Stimulated activated CD4-positive, alpha-beta T cell treated with anti-CD3 and anti-CD28 coated beads, Interleukin-1b, Interleukin-23, amount 100 ng/mL, for 4 hours (primary cell): ENCODE data around the gene FFAR1.
"Not testable (repeated sequence)": the region's sequence is repeated elsewhere in the genome, so short reads cannot be mapped to it uniquely, and the experiment has no call there.

Source experiments
- DNase-seq, 2 donors: peaks; one replicate each; pipeline ENCODE4 v3.0.0-alpha.2; 2020; ENCODE audit warnings: low read depth in 2 of 2

The FFAR1 gene

GRCh38 chr19:35360081-35360480 is 12.4 kb downstream of the FFAR1 start:
- not testable (repeated sequence) for DNase-seq

- DNase-seq: no peak
Observed at GRCh38 chr19:35360880-35361420, 13.2 kb downstream of the FFAR1 start.

GRCh38 chr19:35362261-35363000 is 14.7 kb downstream of the FFAR1 start:
- DNase-seq: no peak

GRCh38 chr19:35363001-35363590 is 15.4 kb downstream of the FFAR1 start:
- no peak for DNase-seq

GRCh38 chr19:35363711-35364425 is 16.2 kb downstream of the FFAR1 start:
- no peak for DNase-seq

- no peak for DNase-seq
Observed at GRCh38 chr19:35365303-35365702, 17.6 kb downstream of the FFAR1 start.

- DNase-seq: no peak
Observed at GRCh38 chr19:35368378-35368777, 20.7 kb downstream of the FFAR1 start.

GRCh38 chr19:35369522-35369921 is 21.8 kb downstream of the FFAR1 start:
- no peak for DNase-seq

GRCh38 chr19:35370722-35371121 is 23.0 kb downstream of the FFAR1 start, which contains the start of gene GPR42:
Gene GPR42 (plus strand): TSS chr19:35371068. CDS start chr19:35371360, 292 bp downstream.
- DNase-seq: no peak

GRCh38 chr19:35373492-35373891 is 25.8 kb downstream of the FFAR1 start:
- no peak for DNase-seq

GRCh38 chr19:35374031-35374430 is 26.3 kb downstream of the FFAR1 start:
- DNase-seq: not testable (repeated sequence)

GRCh38 chr19:35375505-35376307 is 28.0 kb downstream of the FFAR1 start:
- no peak for DNase-seq

- no peak for DNase-seq
Observed at GRCh38 chr19:35377656-35378055, 30.0 kb downstream of the FFAR1 start.

GRCh38 chr19:35378356-35378755 is 30.7 kb downstream of the FFAR1 start:
- no peak for DNase-seq

GRCh38 chr19:35379545-35379944 is 31.8 kb downstream of the FFAR1 start:
- DNase-seq: not testable (repeated sequence)

GRCh38 chr19:35379992-35380391 is 32.3 kb downstream of the FFAR1 start:
- no peak for DNase-seq

- no peak for DNase-seq
Observed at GRCh38 chr19:35380450-35381124, 32.9 kb downstream of the FFAR1 start.

- no peak for DNase-seq
Observed at GRCh38 chr19:35381318-35381717, 33.6 kb downstream of the FFAR1 start.

- no peak for DNase-seq
Observed at GRCh38 chr19:35381926-35382325, 34.2 kb downstream of the FFAR1 start.

- DNase-seq: no peak
Observed at GRCh38 chr19:35383536-35383935, 35.8 kb downstream of the FFAR1 start.
